ENCODE results near the gene RTN1. TPM values are rescaled to one million over a fixed set of nuclear protein-coding genes. Genes with fewer than 3 reads are reported as not detected.

The RTN1 gene
- total and polyA plus RNA-seq, 9 of the 15 experiments (the other 6 are each of a cell fraction or from before 2014, with no cell fraction given), result 0.03 to 0.09 TPM; not detected in 7

GRCh38 chr14:59849411-59850130, 21.0 kb downstream of the RTN1 start (continued):
- TF ChIP-seq, protein P1, sequence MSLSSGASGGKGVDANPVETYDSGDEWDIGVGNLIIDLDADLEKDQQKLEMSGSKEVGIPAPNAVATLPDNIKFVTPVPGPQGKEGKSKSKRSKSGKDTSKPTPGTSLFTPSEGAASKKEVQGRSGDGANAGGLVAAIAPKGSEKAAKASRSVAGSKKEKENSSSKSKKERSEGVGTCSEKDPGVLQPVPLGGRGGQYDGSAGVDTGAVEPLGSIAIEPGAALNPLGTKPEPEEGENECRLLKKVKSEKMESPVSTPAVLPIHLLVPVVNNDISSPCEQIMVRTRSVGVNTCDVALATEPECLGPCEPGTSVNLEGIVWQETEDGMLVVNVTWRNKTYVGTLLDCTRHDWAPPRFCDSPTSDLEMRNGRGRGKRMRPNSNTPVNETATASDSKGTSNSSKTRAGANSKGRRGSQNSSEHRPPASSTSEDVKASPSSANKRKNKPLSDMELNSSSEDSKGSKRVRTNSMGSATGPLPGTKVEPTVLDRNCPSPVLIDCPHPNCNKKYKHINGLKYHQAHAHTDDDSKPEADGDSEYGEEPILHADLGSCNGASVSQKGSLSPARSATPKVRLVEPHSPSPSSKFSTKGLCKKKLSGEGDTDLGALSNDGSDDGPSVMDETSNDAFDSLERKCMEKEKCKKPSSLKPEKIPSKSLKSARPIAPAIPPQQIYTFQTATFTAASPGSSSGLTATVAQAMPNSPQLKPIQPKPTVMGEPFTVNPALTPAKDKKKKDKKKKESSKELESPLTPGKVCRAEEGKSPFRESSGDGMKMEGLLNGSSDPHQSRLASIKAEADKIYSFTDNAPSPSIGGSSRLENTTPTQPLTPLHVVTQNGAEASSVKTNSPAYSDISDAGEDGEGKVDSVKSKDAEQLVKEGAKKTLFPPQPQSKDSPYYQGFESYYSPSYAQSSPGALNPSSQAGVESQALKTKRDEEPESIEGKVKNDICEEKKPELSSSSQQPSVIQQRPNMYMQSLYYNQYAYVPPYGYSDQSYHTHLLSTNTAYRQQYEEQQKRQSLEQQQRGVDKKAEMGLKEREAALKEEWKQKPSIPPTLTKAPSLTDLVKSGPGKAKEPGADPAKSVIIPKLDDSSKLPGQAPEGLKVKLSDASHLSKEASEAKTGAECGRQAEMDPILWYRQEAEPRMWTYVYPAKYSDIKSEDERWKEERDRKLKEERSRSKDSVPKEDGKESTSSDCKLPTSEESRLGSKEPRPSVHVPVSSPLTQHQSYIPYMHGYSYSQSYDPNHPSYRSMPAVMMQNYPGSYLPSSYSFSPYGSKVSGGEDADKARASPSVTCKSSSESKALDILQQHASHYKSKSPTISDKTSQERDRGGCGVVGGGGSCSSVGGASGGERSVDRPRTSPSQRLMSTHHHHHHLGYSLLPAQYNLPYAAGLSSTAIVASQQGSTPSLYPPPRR (CRISPR knock-in tag; IDR thresholded peaks at IDR 0.05; ENCODE audit: borderline replicate concordance), result no peak
- TF ChIP-seq ZNF124 (CRISPR knock-in tag; IDR thresholded peaks at IDR 0.05) (no peak), HES1 (IDR thresholded peaks at IDR 0.05; ENCODE audit: low read depth) (no peak), CREM (IDR thresholded peaks at IDR 0.05; ENCODE audit: low read depth) (no peak), MEIS2 (IDR thresholded peaks at IDR 0.05; ENCODE audit: partially characterized antibody) (no peak)
- TF ChIP-seq, protein P2, sequence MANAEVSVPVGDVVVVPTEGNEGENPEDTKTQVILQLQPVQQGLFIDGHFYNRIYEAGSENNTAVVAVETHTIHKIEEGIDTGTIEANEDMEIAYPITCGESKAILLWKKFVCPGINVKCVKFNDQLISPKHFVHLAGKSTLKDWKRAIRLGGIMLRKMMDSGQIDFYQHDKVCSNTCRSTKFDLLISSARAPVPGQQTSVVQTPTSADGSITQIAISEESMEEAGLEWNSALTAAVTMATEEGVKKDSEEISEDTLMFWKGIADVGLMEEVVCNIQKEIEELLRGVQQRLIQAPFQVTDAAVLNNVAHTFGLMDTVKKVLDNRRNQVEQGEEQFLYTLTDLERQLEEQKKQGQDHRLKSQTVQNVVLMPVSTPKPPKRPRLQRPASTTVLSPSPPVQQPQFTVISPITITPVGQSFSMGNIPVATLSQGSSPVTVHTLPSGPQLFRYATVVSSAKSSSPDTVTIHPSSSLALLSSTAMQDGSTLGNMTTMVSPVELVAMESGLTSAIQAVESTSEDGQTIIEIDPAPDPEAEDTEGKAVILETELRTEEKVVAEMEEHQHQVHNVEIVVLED (CRISPR knock-in tag; IDR thresholded peaks at IDR 0.05), result no peak

All from K562 (cell line).